ENCODE data around the gene NF1.
"Not testable (repeated sequence)": the region's sequence is repeated elsewhere in the genome, so short reads cannot be mapped to it uniquely, and the experiment has no call there.

The NF1 gene

GRCh38 chr17:31176143-31176542 lies 81.4 kb downstream of the NF1 start:
- DNase-seq (ENCODE audit: low read depth in 2 of 2): not testable (repeated sequence)

- DNase-seq (ENCODE audit: low read depth in 2 of 2): not testable (repeated sequence)
These were observed 84.2 kb downstream of the NF1 start for GRCh38 chr17:31178951-31179350.

- no peak for DNase-seq (ENCODE audit: low read depth in 2 of 2)
These were observed 100.5 kb downstream of the NF1 start for GRCh38 chr17:31195305-31195704.

GRCh38 chr17:31198026-31198425 lies 103.2 kb downstream of the NF1 start:
- DNase-seq (ENCODE audit: low read depth in 2 of 2): no peak

GRCh38 chr17:31198666-31199065 lies 103.9 kb downstream of the NF1 start:
- not testable (repeated sequence) for DNase-seq (ENCODE audit: low read depth in 2 of 2)

- DNase-seq (ENCODE audit: low read depth in 2 of 2): no peak
These were observed 105.5 kb downstream of the NF1 start for GRCh38 chr17:31200287-31200686.

GRCh38 chr17:31202968-31203367 lies 108.2 kb downstream of the NF1 start:
- no peak for DNase-seq (ENCODE audit: low read depth in 2 of 2)

GRCh38 chr17:31211352-31212012 lies 116.7 kb downstream of the NF1 start:
- DNase-seq (ENCODE audit: low read depth in 2 of 2): no peak

- DNase-seq (ENCODE audit: low read depth in 2 of 2): no peak
These were observed 121.4 kb downstream of the NF1 start for GRCh38 chr17:31216031-31216751.

- no peak for DNase-seq (ENCODE audit: low read depth in 2 of 2)
These were observed 129.6 kb downstream of the NF1 start for GRCh38 chr17:31224366-31224765.

GRCh38 chr17:31225831-31226230 lies 131.1 kb downstream of the NF1 start:
- DNase-seq (ENCODE audit: low read depth in 2 of 2): no peak

- no peak for DNase-seq (ENCODE audit: low read depth in 2 of 2)
These were observed 131.6 kb downstream of the NF1 start for GRCh38 chr17:31226373-31226772.

GRCh38 chr17:31226950-31227349 lies 132.2 kb downstream of the NF1 start:
- DNase-seq (ENCODE audit: low read depth in 2 of 2): no peak

- no peak for DNase-seq (ENCODE audit: low read depth in 2 of 2)
These were observed 137.1 kb downstream of the NF1 start for GRCh38 chr17:31231852-31232251.

- DNase-seq (ENCODE audit: low read depth in 2 of 2): no peak
These were observed 140.3 kb downstream of the NF1 start for GRCh38 chr17:31235110-31235509.

- DNase-seq (ENCODE audit: low read depth in 2 of 2): no peak
These were observed 141.4 kb downstream of the NF1 start for GRCh38 chr17:31236137-31236536.

- no peak for DNase-seq (ENCODE audit: low read depth in 2 of 2)
These were observed 141.9 kb downstream of the NF1 start for GRCh38 chr17:31236712-31237111.

GRCh38 chr17:31241116-31241515 lies 146.3 kb downstream of the NF1 start:
- DNase-seq (ENCODE audit: low read depth in 2 of 2): no peak

- DNase-seq (ENCODE audit: low read depth in 2 of 2): no peak
These were observed 154.4 kb downstream of the NF1 start for GRCh38 chr17:31248986-31249834.

- no peak for DNase-seq (ENCODE audit: low read depth in 2 of 2)
These were observed 155.0 kb downstream of the NF1 start for GRCh38 chr17:31249835-31250141.

GRCh38 chr17:31250229-31250628 lies 155.5 kb downstream of the NF1 start:
- no peak for DNase-seq (ENCODE audit: low read depth in 2 of 2)

- no peak for DNase-seq (ENCODE audit: low read depth in 2 of 2)
These were observed 156.6 kb downstream of the NF1 start for GRCh38 chr17:31251105-31251969.
